CD4-positive, alpha-beta T cell treated with Interleukin-17A for 1 hour (primary cell): Measurements from ENCODE around the gene WDR1.

ENCODE experiments used
- DNase-seq: peaks from one replicate; pipeline ENCODE4 v3.0.0-alpha.2; 2020

The WDR1 gene

GRCh38 chr4:10083861-10084641 lies 32.5 kb downstream of the WDR1 start:
- DNase-seq: no peak

DNA sequence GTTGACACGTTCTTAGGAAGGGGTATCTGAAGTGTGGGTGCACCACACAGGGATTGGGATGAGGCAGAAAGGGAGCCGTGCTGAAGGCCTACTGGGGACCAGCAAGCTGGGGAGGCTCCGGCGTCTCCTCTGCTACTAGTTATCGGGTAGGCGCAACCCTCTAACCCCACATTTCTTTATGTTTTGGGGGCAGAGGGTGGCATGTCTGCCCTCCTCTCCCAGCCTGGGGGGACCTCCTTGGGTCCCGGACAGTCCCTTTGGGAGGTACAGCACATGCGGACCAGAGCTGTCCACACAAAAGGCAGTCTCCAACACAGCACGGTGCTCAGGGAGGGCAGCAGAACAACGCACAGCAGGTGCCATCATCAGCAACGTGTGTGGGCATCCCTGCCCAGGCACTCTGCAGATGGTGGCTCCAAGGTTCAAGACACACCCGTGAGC lies 33.2 kb downstream of the WDR1 start:
- no peak for DNase-seq

GRCh38 chr4:10082459-10083272 lies 33.9 kb downstream of the WDR1 start:
- no peak for DNase-seq

GRCh38 chr4:10082047-10082446 lies 34.6 kb downstream of the WDR1 start:
- no peak for DNase-seq

GRCh38 chr4:10081218-10081606 lies 35.4 kb downstream of the WDR1 start:
- no peak for DNase-seq

DNA sequence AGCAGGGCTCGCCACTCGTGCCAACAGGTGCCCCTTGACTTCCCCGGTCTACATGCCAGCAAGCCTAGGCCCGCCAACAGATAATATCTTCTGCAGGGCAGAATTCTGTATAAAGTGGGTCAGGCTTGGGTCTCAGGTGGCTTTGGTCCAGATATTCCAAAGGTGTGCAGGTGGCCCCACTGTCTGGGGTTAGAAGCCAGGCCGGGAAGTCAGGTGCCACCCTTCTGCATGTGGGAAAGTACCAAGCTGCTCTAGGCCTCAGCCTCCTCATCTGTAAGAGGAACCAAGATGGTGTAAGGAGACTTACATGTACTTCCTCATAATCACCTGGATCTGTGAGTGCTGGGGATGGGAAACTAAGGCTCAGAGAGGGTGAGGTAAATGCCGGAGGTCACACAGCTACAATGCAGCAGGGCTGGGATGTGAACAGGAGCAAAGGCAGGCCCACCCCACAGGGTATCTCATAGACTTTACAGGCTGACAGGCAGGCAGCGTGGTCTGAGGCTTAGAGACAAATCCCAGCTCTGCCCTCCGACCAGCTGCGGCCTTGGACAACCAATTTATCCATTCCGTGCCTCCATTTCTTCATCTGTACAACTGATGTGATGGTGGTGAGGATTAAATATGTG lies 35.9 kb downstream of the WDR1 start:
- no peak for DNase-seq

GRCh38 chr4:10079912-10080588 lies 36.5 kb downstream of the WDR1 start:
- DNase-seq: no peak

DNA sequence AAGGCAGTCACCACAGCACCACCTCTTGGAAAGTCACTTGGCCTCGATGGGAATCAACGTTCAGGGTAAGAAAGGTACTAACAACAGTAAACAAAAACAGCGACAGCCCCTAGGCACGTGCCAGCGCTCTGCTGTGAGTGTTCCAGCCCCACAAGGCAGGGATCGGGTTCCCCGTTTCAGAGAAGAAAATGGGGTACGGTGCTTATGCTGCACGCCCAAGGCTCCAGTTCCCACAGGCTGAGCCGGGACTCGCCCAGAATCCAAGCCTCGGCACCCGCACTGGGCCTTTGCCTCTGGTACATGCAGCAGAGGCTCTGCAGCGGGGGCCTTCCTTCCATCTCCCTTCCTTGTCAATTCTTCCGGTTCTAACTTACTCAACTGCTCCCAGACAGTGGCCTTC lies 37.3 kb downstream of the WDR1 start:
- DNase-seq: no peak

DNA sequence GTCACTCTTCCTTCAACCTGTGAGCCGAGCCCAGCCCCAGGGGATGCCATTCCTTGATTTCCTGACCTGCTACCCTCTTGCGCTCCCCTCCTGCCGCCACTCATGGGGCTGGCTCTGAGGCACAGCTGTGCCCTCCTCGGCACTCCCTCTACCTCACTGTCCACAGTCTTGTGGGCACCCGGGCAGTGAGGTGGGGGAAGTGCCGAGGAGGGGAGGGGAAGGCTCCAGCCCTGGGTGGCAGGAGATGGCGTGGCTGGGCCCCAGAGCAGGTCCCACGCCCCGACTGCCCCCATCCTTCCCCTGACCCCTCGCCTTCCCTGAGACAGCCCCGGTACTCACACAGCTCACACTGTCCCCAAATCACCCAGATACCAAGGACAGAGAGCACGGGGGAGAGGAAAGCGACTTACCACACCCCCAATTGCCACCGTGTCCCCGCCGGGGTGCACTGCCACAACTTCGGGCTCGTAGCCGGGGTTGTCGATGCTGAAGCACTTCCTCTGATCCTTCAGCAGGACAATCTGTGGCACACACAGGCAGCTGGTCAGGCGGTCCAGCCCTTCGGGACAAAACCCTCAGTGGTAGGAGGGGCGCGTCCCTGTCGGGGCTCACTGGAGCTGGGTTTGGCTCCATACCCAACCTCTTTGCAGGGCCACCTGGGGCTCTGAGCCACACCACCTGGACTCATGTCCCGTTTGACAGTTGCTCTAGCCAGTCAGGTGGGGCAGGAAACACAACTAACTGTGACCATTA lies 37.9 kb downstream of the WDR1 start:
- no peak for DNase-seq

GRCh38 chr4:10077483-10078335 lies 38.9 kb downstream of the WDR1 start:
- no peak for DNase-seq

GRCh38 chr4:10077076-10077475 lies 39.5 kb downstream of the WDR1 start:
- no peak for DNase-seq

GRCh38 chr4:10075953-10076391 lies 40.6 kb downstream of the WDR1 start:
- DNase-seq: no peak

- no peak for DNase-seq
Observed at GRCh38 chr4:10075158-10075863, 41.3 kb downstream of the WDR1 start.

- no peak for DNase-seq
Observed at GRCh38 chr4:10074767-10075105, 41.9 kb downstream of the WDR1 start.

DNA sequence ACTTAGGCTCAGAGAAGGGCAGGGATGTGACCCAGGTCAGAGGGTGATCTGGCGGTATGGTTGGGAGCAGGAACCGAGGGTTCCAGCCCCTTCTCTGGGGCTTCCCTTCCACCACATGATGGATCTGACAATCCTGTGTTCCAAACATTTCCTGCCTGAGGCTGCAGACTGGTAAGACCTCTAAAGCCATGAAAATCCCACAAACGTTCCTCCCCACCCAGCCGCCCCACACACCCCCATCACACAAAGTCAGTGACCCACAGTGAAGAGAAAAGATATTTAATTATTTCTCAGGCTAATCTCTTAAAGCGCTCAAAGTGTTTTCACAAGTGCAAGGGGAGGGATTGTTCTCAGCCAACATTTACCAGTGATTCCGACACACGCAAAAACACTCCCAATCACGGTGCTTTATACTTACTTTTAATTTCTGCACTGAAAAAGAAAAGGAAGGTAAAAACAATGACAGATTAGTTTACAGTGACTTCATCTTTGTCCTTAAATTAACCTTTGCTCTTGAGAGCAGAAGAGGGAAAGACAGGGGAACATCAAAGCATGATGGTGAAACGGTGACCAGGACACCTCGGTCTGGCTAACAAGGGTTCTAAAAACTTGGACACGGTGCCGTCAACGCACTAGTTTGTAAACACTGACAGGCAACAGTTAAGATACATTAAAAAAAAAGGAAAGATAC lies 42.4 kb downstream of the WDR1 start:
- no peak for DNase-seq

- no peak for DNase-seq
Observed at GRCh38 chr4:10072420-10073017, 44.1 kb downstream of the WDR1 start.

- DNase-seq: no peak
Observed at GRCh38 chr4:10069075-10069642, 47.4 kb downstream of the WDR1 start.

DNA sequence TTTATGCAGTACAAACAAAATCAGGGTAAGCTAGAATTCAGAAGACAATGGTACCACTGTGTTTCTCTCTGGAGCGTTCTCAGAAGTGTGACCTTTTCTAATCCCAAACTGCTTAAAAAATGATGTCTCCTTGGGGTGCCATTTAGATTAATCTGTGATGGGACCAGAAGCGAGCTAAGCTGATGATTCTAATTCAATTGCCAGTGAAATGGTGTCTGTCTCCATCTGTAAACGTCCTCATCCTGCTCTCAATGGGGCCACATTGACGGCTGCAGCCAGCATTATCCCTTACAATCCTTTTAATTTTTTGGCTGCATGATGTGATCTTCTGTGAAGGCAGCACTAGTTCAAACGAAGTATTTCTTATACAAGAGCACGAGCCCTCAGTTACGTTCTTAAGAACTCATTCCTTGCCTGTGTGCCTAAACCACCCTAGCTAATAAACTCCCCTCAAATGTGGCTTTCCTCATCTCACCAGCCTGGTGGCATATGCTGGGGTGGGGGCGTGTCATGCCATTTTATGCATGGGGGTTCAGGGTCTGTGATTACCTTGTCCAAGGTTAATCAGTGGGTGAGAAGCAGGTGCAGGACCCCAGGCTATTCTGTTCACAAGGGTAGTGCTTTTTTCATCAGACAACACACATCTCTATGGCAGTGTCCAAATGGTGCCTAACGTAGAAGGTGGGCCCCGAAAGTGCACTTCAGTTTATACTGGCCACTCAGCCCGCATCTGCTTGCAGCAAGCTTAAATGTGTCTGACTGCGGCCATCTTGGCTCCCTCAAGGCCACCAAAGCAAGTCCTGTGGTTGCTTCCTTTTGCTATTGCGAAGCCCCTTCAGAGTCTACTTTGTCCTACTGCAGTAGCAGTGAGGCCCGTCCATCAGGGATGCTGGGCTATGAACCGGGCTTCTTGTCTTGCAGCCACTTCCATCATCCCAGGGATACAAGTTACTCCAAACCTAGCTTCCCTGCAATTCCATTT lies 49.6 kb downstream of the WDR1 start:
- DNase-seq: no peak
